Colon (tissue), 2 donors: ENCODE measurements around the gene TSHZ3.

Experiments used
- FAIRE-seq: peaks from 2 replicates; lab custom pipeline; 2012; peaks lifted over from hg19 to GRCh38; lab: Jason Lieb, UNC
- donor health status: control.
- donor health status: control.

TSHZ3 gene, protein sequence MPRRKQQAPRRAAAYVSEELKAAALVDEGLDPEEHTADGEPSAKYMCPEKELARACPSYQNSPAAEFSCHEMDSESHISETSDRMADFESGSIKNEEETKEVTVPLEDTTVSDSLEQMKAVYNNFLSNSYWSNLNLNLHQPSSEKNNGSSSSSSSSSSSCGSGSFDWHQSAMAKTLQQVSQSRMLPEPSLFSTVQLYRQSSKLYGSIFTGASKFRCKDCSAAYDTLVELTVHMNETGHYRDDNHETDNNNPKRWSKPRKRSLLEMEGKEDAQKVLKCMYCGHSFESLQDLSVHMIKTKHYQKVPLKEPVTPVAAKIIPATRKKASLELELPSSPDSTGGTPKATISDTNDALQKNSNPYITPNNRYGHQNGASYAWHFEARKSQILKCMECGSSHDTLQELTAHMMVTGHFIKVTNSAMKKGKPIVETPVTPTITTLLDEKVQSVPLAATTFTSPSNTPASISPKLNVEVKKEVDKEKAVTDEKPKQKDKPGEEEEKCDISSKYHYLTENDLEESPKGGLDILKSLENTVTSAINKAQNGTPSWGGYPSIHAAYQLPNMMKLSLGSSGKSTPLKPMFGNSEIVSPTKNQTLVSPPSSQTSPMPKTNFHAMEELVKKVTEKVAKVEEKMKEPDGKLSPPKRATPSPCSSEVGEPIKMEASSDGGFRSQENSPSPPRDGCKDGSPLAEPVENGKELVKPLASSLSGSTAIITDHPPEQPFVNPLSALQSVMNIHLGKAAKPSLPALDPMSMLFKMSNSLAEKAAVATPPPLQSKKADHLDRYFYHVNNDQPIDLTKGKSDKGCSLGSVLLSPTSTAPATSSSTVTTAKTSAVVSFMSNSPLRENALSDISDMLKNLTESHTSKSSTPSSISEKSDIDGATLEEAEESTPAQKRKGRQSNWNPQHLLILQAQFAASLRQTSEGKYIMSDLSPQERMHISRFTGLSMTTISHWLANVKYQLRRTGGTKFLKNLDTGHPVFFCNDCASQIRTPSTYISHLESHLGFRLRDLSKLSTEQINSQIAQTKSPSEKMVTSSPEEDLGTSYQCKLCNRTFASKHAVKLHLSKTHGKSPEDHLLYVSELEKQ

DNA sequence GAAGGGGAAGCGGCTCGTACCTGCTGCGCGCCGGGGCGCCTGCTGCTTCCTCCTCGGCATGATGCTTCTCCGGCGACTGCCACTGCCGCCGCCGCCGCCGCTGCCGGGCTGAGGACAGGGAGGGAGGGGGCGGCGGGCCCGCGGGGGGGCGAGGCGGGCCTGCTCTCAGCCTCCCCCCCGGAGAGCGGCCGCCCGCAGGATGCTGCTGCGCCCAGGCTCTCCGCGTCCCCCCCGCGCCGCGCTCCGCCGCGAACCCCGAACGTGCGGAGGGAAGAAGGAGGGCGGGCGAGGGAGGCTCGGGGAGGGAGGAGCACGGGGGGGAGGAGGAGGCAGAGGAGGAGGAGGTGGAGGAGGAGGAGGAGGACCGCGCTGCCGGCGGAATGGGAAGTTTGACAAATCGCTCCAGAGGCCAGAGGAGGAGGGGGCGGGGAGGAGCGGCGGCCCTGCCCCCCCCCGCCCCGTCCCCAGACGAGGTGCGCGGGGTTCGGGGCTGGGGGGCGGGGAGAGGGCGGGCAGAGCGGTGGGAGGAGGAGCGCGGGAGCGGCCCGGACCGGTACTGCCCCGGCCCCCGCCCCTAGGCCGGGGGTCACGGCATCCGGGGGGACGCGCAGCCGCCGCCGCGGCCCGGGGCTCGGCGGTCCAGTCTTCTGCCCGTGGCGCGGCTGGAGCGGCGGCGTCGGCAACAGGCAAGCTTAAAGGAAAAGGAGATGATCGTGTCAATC lies at the start of gene TSHZ3:
TSHZ3 (minus strand) TSS at position 277 of the 722 bp plus-strand sequence; CDS start at position 60, 217 bp downstream.
- FAIRE-seq, result no peak

DNA sequence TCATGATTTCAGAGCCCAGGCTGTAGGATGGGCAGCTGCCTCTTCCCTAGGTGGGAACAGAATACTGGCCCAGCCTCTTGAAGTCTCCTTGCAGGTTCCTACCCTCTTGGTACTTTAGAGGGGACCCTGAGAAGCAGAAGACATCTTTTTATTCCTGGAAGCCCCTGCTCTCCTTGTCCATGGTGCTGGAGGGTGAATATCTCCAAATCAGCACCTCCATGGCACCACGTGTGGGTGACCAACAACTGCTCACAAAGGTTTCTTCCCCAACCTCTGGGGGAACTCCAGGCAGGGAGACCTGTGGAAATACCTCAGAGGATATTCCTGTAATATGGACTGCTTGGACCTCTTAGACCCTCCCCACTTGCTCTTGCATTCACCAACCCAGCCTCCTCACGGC lies 48.1 kb upstream of the TSHZ3 start:
- no peak for FAIRE-seq

DNA sequence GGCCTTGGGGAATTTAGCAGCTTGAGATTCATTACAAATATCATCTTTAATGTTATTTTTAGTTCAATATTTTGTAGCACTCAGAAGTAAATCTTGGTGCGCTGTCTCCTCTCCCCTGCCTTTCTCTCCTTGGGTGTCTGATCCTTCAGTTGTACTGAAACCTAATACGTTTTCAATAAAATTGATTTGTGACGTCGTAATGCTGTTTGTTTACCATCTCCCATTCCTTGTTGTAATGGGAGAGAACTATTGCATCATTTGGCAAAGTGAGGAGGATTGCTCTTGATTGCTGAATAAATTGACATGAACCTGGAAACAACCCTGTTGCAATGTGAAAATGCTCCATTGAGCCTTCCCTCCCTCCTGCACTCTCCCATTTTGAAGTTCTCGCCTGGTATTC lies 43.2 kb upstream of the TSHZ3 start:
- FAIRE-seq, result no peak

DNA sequence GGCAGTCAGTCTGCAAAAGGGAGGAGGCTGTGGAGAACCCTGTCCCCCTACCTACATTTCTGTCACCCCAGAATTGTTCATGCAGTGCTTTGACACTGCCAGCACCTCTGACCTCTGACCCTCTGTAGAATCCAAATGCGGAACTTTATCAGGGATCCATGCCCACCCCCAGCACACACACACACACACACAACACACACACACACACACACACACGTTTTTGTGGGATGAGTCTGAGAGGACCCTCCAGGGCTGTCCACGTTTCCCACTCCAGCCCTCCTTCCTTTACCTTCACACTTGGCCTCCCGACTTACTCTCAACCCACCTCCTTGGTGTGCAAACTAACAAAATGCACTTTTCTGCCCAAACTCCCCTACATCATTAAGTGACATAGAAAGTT lies 42.3 kb upstream of the TSHZ3 start:
- no peak for FAIRE-seq

DNA sequence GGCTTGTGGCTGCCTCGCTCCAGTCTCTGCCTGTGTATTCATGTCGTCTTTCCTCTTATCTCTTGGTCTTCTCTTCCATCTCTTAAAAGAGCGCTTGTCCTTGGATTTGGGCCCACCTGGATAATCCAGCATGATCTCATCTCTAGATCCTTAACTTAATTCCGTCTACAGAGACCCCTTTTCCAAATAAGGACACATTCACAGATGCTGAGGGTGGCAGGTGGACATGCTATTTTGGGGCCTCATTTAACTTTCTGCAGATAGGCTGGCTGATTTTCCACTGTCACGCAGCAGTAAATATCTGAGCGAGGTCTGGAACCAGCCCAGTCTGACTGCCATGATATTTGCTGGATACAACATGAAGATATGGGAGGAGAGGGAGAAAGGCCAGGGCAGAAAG lies 41.5 kb upstream of the TSHZ3 start:
- FAIRE-seq, result no peak

DNA sequence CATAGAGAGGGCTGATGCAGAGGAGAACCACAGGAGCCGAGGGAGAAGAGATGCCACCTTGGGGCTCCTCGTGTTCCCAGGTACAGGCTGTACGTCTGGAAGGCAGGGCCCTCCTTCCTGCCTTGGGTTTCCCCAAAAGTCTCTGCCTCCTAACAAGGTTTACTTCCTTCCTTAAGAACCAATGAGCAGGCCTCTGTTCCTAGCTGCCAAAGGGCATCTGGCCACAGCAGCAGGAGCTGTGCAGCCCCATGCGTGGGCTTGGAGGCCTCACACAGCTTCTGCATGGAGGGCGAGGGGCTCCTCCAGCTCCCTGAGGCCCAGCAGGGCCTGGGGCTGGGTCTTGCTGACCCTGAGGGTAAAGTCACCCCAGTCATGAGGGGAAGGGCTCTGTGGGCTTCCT lies 40.6 kb upstream of the TSHZ3 start:
- no peak for FAIRE-seq

DNA sequence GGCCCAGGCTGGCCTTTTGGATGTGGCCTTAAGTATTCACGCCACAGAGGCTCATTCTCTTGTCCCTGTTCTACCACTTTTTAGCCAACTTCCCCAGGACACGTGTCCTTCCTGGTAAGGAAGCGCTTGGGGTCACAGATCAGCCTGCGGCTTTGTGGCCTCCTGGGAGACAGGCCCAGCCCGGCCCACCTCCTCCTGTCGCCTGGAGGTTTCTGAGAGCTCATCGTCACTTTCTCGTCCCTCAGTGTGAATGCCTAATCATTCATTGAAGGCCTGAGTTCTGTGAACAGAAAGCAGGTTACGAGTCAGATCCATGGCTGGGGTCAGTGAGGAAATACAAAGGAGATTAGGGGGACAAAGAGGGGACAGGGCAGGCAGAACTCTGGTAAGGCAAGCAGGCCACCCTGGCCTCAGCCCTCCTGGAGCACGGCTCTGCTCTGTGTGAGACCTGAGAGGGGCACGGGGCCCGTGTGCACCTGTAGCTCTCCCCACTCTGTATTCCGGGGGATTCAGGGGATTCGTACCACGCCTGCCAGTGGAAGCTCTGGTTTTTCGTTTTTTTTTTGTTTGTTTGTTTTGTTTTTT lies 38.6 kb upstream of the TSHZ3 start:
- FAIRE-seq, result no peak

DNA sequence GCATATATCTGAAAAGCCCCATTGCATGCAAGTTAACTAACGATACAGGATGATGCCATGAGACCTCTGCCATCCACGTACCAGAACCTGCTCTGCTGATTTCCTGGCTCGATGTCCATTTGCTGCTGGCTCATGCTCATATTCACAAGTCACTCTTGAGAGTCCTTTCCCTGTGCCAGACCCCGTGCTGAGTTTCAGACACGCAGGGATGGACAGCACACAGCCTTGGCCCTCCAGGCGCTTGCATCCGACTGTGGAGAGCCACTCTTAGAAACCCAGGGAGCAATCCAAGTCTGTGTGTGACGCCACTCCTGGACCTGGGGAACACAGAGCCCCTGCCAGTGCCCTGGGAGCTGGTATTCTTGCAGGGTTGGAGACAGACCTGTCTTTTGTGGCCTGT lies 37.6 kb upstream of the TSHZ3 start:
- no peak for FAIRE-seq

DNA sequence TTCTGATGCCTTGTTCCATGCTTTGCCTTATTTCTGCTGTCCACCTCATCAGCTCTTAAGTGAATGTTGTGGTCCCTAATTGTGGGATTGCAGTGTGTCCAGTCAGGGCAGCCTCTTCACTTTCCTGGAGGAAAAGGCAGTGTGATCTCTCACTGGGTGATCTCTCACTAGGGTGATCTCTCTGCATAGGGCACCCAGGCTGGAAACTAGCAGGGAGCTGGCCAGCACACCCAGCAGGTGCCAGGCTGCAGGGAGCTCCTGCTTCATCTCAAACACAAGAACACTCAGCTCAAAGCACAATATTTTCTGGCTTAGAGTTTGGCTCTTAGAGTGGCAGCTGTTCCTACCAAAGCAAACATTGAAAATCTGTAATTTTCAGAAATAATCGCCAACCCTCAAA lies 36.5 kb upstream of the TSHZ3 start:
- no peak for FAIRE-seq

DNA sequence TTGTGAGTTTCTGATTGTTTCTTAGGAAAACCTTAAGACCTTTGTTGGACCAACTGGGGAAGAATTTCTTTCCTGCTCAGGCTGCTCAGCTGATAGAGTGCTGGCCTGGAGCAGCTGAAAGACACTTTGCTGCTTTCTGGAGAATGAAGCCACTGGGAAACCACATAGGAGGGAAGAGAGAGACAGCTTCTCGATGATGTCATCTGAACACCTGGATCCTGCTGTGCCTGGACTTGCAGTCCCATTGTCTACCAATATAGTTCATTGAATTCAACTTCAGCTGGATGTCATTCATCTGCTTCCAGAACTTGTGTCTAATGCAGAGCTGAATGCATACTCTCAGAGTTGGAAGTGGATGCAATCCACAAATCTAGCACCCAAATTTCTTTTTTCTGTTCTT lies 34.3 kb upstream of the TSHZ3 start:
- FAIRE-seq, result no peak

DNA sequence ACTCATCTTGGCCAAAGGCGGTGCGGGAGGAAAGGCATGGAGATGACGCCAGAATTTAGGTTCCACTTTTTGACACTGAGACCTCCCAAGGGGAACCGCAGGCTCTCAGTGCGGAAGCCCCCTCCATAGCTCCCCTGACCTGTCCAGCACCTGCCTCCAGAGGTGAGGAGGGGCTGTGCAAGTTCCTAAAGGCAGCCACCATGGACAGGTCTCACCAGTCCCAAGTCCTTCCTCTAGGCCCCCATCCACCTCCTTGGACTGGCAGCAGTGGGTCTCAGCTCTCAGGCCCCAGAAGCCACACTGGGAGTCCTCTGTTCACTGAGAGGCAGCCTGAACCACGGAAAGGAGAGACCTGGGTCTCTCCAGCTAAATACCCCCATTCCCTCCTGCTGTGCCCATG lies 31.6 kb upstream of the TSHZ3 start:
- no peak for FAIRE-seq

DNA sequence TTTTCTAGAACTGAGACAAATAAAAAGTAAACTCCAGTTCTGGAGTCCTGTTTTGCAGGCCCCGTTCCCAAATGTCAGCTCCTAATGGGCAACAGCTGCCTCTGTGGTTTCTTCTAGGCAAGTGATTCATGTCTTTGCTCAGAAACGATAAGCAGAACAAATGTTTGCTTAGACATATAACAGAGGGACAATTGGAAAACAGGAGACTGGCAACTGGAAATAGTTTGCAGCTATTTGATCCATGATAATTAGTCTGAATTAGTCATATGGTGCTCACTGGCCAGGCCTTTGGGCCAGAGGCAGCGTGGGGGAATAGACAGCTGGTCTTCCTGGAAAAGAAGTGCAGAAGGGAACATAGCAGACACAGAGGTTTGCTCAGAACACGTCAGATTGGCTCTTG lies 29.2 kb upstream of the TSHZ3 start:
- no peak for FAIRE-seq

DNA sequence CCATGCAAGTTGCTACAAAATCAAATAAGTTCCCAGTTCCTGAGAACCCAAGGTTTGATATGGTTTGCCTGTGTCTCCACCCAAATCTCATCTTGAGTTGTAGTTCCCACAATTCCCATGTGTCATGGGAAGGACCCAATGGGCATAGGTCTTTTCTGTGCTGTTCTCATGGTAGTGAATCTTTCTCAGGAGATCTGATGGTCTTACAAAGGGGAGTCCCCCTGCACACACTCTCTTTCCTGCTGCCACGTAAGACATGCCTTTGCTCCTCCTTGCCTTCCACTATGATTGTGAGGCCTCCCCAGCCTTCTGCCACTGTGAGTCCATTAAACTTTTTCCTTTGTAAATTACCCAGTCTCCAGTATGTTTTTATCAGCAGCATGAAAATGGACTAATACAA lies 28.5 kb upstream of the TSHZ3 start:
- no peak for FAIRE-seq

DNA sequence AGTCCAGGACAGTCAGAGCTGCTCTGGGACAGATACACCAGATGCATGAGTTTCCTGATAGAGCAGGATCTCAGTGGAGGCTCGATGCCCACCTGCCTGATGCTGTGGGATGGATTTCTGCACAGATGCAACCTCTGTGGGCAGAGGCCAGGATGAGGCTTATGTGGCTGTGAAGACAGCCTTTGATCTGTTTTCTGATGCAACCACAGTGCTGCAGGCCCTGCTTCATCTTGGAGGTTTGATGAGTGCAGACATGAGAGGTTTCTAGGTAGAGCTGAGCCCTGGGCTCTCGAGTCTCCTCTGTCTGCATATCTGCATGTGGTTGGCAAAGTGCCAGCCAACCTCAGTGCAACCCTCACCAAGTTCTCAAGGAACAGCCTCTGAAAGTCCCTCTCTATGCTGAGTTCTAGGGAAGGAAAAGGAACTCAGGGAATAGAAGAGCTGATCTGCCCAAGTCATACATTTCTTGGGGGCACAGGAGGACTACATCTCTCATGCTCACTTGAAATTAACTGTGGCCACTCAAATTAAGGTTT lies 23.1 kb upstream of the TSHZ3 start:
- FAIRE-seq, result no peak

DNA sequence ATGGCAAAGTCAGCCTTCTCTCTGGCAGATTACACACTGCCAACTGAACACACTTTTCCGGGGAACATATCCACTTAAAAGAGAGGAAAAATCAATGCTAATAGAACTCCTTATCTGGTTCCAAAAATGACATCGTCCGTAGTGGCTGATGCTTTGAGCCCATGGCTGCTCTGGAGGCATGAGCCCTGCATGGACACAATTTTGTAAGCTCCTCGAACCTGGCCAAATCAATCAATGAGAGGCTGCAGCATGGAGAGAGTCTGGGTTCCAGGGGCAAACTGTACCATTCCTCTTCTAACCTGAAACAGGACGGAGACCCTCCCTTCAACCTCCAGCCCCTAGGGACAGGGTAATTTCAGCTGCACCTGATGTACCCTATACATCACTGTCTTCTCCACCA lies 21.0 kb upstream of the TSHZ3 start:
- FAIRE-seq, result no peak

DNA sequence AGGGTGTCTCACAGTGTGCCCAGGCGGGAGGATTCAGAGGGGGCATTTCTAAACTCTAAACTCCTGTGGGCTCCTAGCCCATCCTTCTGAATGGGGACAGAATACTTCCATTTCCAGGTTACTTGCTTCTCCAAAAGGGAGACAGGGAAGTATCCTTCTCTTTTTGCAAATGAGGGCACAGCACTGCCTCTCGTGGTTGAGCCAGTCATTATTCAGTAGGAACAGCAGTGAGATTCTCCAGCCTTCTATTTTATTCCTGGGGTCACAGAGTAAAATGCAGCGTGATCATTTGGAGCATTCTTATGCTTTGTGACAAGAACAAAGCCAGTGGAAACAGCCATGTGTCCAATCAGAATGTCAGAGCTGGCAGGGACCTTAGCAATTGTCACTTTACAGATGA lies 15.7 kb upstream of the TSHZ3 start:
- FAIRE-seq, result no peak

DNA sequence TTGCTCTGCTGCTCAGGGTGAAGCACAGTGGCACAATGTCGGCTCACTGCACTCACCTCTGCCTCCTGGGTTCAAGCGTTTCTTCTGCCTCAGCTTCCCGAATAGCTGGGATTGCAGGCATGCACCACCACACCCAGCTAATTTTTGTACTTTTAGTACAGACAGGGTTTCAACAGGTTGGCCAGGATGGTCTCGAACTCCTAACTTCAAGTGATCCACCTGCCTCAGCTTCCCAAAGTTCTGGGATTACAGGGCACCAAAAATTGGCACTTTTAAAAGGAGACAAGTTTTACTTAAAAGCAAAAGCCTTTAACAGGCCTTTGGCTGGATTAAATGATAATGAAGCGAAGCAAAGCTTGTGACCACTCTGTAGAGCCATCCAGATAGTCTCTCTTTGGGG lies 12.5 kb upstream of the TSHZ3 start:
- FAIRE-seq, result no peak

DNA sequence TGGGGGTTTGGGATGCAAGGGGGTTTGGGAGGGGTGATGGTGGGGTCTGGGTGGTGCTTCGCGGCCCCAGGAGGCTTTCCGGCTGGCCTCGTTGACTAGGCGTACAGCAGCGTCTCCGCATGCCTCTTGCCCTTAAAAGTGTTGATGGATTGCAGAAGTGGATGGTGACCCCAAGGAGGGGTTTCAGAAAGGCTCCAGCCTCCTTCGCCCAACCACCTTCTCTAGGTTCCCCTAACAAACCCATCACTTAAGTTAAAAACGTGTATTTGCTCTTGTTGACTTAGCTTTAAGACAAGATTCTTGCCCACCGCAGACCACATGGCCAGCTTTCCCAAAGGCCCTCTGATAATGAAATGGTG lies 8.1 kb upstream of the TSHZ3 start:
- no peak for FAIRE-seq

DNA sequence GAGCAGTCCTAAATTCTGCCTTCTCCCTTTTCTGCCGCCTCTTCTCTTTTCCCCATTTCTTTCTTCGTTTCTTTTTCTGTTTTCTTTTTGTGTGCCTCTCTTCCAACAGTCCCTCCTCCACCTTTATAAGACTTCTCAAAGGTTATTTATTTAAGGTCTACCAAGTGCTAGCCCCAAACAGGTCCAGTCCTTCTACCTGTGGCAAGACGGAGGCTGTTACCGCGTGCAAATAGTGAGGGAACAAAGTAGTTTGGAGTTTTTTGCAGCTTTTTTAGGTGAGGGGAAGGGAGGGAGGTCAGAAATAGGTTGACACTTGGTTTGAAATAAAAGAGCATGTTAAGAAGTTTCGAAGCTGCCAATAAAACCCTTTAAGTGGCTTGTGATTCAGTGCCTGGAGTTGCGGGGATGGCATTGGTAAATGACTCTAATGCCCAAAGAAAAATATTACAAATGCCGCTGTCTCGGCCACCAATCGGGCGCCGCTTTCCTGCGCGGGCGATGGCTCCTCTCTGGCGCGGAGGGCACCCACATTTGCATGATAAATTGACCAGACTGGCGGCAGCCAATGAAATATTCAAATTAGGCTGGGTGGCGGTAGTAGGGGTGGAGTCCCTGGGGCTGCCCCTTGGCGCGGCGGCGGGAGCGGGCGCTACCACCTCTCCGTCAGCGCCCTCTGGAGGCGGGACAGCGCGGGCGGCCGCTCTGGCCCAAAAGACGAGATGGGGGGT lies 7.5 kb upstream of the TSHZ3 start:
- no peak for FAIRE-seq

DNA sequence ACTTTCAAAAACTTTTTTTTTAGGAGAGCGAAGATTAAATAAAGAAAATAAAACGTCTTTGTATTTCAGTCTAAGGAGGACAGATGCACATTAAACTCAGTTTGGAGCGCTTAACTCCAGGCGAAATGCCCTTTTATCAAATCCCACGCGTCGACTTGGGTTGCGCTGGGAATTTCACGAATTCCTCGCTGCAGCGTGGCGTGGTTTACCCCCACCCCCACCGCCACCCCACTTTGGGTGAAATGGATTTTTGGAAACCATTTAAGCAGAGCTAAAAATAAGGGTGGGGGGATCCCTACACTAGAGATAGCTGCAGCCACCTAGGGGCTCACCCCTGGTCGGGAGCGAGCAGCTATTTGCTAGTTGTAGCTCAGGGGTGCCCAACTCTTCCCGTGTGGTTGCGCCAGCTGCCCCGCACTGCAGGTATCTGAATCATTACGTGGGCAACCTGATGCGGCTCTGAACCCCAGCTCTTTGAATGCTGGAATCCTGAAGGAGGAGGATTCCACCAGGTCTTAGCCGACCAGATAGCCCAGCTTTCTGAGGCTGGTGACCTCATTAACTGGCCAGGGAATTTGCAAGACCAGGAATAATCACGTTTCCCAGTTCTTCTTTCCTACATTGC lies 6.5 kb upstream of the TSHZ3 start:
- FAIRE-seq, result no peak
